Measurements from ENCODE around the gene ARID3B. TPM values are rescaled to one million over a fixed set of nuclear protein-coding genes. Genes with fewer than 3 reads are reported as not detected.

Gene ARID3B
- total RNA-seq, 1 experiment from 2014 or later: 101 TPM

DNA sequence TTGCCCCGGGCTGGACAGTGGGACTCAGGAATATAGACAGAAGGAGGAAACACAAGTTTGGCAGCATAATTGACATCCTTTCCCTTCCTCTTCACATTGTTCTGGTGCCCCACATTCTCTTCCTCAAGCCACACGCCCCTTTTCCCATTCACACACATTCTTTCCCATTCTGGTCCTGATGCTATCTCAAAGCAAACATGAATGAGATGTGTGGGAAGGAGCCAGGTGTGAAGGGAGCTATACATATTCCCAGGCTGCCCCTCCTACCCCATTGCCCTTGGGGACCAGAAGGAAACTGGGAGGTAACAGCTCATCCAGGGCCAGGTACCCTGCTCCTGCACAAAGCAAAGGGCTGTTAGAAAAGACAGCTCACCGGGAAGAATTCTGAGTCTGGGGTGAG lies 51.2 kb downstream of the ARID3B start:
- no peak overlapping the region for H3K9ac ChIP-seq (ENCODE audit: extremely low read depth, insufficient read length, low read length)
- no peak overlapping the region for H3K18ac ChIP-seq (ENCODE audit: insufficient read length, low read depth, low read length)
- H4K91ac ChIP-seq (ENCODE audit: insufficient read length, low read depth, low read length): no peak overlapping the region
- peaks cover 16 to 20% of the 10 kb centered on the region in 2 experiments for H3K4me1 Mint-ChIP-seq
- H3K9me3 ChIP-seq (ENCODE audit: control insufficient read depth, low read depth, low read length): no peaks in the 10 kb centered on the region
- H3K14ac ChIP-seq (ENCODE audit: insufficient read depth, low read length): no peak overlapping the region
- TF ChIP-seq, protein P1, sequence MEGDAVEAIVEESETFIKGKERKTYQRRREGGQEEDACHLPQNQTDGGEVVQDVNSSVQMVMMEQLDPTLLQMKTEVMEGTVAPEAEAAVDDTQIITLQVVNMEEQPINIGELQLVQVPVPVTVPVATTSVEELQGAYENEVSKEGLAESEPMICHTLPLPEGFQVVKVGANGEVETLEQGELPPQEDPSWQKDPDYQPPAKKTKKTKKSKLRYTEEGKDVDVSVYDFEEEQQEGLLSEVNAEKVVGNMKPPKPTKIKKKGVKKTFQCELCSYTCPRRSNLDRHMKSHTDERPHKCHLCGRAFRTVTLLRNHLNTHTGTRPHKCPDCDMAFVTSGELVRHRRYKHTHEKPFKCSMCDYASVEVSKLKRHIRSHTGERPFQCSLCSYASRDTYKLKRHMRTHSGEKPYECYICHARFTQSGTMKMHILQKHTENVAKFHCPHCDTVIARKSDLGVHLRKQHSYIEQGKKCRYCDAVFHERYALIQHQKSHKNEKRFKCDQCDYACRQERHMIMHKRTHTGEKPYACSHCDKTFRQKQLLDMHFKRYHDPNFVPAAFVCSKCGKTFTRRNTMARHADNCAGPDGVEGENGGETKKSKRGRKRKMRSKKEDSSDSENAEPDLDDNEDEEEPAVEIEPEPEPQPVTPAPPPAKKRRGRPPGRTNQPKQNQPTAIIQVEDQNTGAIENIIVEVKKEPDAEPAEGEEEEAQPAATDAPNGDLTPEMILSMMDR (conservative IDR thresholded peaks at IDR 0.05): no peak
- H3K4me3 Mint-ChIP-seq: no peak overlapping the region
- no peak overlapping the region for H2BK15ac ChIP-seq (ENCODE audit: low read depth, low read length)
- H2BK5ac ChIP-seq (ENCODE audit: insufficient read length, low read length): no peak overlapping the region
- no peak overlapping the region for H4K5ac ChIP-seq (ENCODE audit: insufficient read length, low read depth, low read length)
- no peak overlapping the region for H3T11ph ChIP-seq (ENCODE audit: low read length)
- no peaks in the 10 kb centered on the region for H3K9me3 Mint-ChIP-seq
- H3K56ac ChIP-seq (ENCODE audit: insufficient read length, low read depth, low read length): no peak overlapping the region
- H3K79me1 ChIP-seq (ENCODE audit: insufficient read depth, low read depth, low read length, poor library complexity, severe bottlenecking): no peaks in the 10 kb centered on the region
- no peak overlapping the region for H3K4ac ChIP-seq (ENCODE audit: low read depth, low read length)
- no peak overlapping the region for H2AFZ ChIP-seq (ENCODE audit: low read length)
- H3K4me2 ChIP-seq (ENCODE audit: insufficient read depth, insufficient read length, low read length): no peak overlapping the region
- H4K8ac ChIP-seq (replicated peaks; ENCODE audit: insufficient read length, low read depth, low read length): no peak overlapping the region
- no peak for DNase-seq
- H3K27ac Mint-ChIP-seq: no peak overlapping the region
- no peaks in the 10 kb centered on the region for H4K20me1 ChIP-seq (ENCODE audit: control insufficient read depth, insufficient read depth, insufficient read length)
- H2BK120ac ChIP-seq (ENCODE audit: low read depth, low read length, poor library complexity, severe bottlenecking): no peak overlapping the region
- H3K27me3 Mint-ChIP-seq (ENCODE audit: low read depth): no peaks in the 10 kb centered on the region
- no peak overlapping the region for H2BK20ac ChIP-seq (ENCODE audit: low read depth, low read length, poor library complexity, severe bottlenecking)
- WGBS (ENCODE audit: extremely low coverage, insufficient read length, low lambda C conversion rate): no CpG with 5 or more reads among the region's 3 CpGs
- H3K27ac ChIP-seq (ENCODE audit: insufficient read length, low read depth, low read length): no peak overlapping the region
- peaks cover 53 to 83% (median 69%) of the 10 kb centered on the region in 3 experiments for H3K36me3 Mint-ChIP-seq (ENCODE audit: insufficient read depth in 1 of 3, low read depth in 3 of 3)
- H3K4me1 ChIP-seq (ENCODE audit: insufficient read depth, low read length): 0 out of 2 replicates have a peak, but pooled peaks cover 2% of the 10 kb centered on the region
- no peaks in the 10 kb centered on the region for H3K27me3 ChIP-seq (ENCODE audit: insufficient read depth, low read length)
- no peaks in the 10 kb centered on the region for H3K23me2 ChIP-seq (ENCODE audit: insufficient read length, low read depth, low read length, poor library complexity, severe bottlenecking)
- H2AK5ac ChIP-seq (ENCODE audit: insufficient read length, low read length): no peak overlapping the region
- no peaks in the 10 kb centered on the region for H3K79me2 ChIP-seq (ENCODE audit: insufficient read depth, low read length)
- H2BK12ac ChIP-seq (ENCODE audit: insufficient read length, low read depth, low read length): no peak overlapping the region
- H3K23ac ChIP-seq (ENCODE audit: insufficient read length, low read depth, low read length): no peak overlapping the region
